T-helper 2 cell treated with Interferon-gamma antibody and Interleukin-4, amounts not matched to agents 5 μg/mL and 100 μg/mL, for 36 hours (primary cell): ENCODE measurements around the gene CENPU.
A peak's percentile ranks its signal among the peaks of the same experiment; 100 is the strongest.

Experiments used
- DNase-seq: peaks from one replicate; pipeline ENCODE4 v3.0.0; 2021; ENCODE audit warnings: low spot score
- H3K27ac Mint-ChIP-seq: one replicate; pipeline ENCODE4 v1.8.0; 2021; ENCODE audit warnings: mild to moderate bottlenecking, mixed read lengths
- H3K27me3 Mint-ChIP-seq: one replicate; pipeline ENCODE4 v1.8.0; 2021; ENCODE audit warnings: low read depth, mixed read lengths
- H3K36me3 Mint-ChIP-seq: one replicate; pipeline ENCODE4 v1.8.0; 2021; ENCODE audit warnings: low read depth, mixed read lengths
- H3K4me1 Mint-ChIP-seq: one replicate; pipeline ENCODE4 v1.8.0; 2021; ENCODE audit warnings: low read depth, mixed read lengths
- H3K4me3 Mint-ChIP-seq: one replicate; pipeline ENCODE4 v1.8.0; 2022; ENCODE audit warnings: mild to moderate bottlenecking, moderate library complexity, mixed read lengths
- H3K9me3 Mint-ChIP-seq: one replicate; pipeline ENCODE4 v1.8.0; 2021; ENCODE audit warnings: mixed read lengths

The CENPU gene

GRCh38 chr4:184644553-184645307 is 89.2 kb downstream of the CENPU start:
- peak overlapping the region; percentile 56 for H3K27ac Mint-ChIP-seq
- peaks cover 67% of the 10 kb centered on the region for H3K36me3 Mint-ChIP-seq

More at GRCh38 chr4:184644553-184645307, 89.2 kb downstream of the CENPU start:
- no peaks in the 10 kb centered on the region for H3K9me3 Mint-ChIP-seq
- no peak for DNase-seq
- H3K4me1 Mint-ChIP-seq = peaks cover 56% of the 10 kb centered on the region
- H3K27me3 Mint-ChIP-seq = no peaks in the 10 kb centered on the region
- H3K4me3 Mint-ChIP-seq = peak overlapping the region; percentile 59
